Naive B cell (primary cell): Measurements from ENCODE around the gene CD247. TPM values are rescaled to one million over a fixed set of nuclear protein-coding genes. Genes with fewer than 3 reads are reported as not detected.

ENCODE experiments used
- ATAC-seq, 2 donors: fragments of 150-1000 bp; cut with Tn5 transposase; 2 replicates each; pipeline ENCODE4 v1.10.0; 2021; ENCODE audit warnings: low read depth in 2 of 2, mild to moderate bottlenecking in 2 of 2, moderate library complexity in 2 of 2
- DNase-seq: peaks from one replicate; pipeline ENCODE4 v3.0.0; 2022
- H3K27ac Mint-ChIP-seq, 6 donors: one replicate each; pipeline ENCODE4 v1.8.0; 2020 to 2022; ENCODE audit warnings: mild to moderate bottlenecking in 6 of 6, mixed read lengths in 6 of 6, moderate library complexity in 5 of 6, inconsistent platforms in 2 of 6
- H3K27me3 Mint-ChIP-seq, 3 donors: one replicate each; pipeline ENCODE4 v1.8.0; 2021 to 2022; ENCODE audit warnings: mixed read lengths in 3 of 3, mild to moderate bottlenecking in 1 of 3
- H3K36me3 Mint-ChIP-seq, 2 donors: one replicate each; pipeline ENCODE4 v1.8.0; 2020 to 2022; ENCODE audit warnings: mixed read lengths in 2 of 2, inconsistent platforms in 1 of 2, mild to moderate bottlenecking in 1 of 2
- H3K4me1 Mint-ChIP-seq, 3 donors: one replicate each; pipeline ENCODE4 v1.8.0; 2020 to 2022; ENCODE audit warnings: mixed read lengths in 3 of 3, inconsistent platforms in 1 of 3, mild to moderate bottlenecking in 1 of 3, moderate library complexity in 1 of 3
- H3K4me3 Mint-ChIP-seq, 8 donors: one replicate each; pipeline ENCODE4 v1.8.0; 2020 to 2022; ENCODE audit warnings: mild to moderate bottlenecking in 8 of 8, mixed read lengths in 8 of 8, moderate library complexity in 8 of 8, inconsistent platforms in 2 of 8
- H3K9me3 Mint-ChIP-seq, 7 donors: one replicate each; pipeline ENCODE4 v1.8.0; 2020 to 2022; ENCODE audit warnings: mixed read lengths in 7 of 7, mild to moderate bottlenecking in 5 of 7, inconsistent platforms in 2 of 7, moderate library complexity in 1 of 7
- polyA plus RNA-seq, 6 donors: library from polyadenylated mRNA; unstranded; fragments of 300-500 nt; fragmentation: Illumina TruSeq; gene quantifications; one replicate each; pipeline ENCODE4 v1.2.3, GENCODE V29; 2021; ENCODE audit warnings: low read depth in 6 of 6

Gene CD247
- polyA plus RNA-seq, 6 donors from 2014 or later = 1.2 to 4.5 (median 2.4) TPM

- Mint-ChIP-seq H3K36me3 (no peaks in the 10 kb centered on the region), H3K27ac (peak overlapping the region in 1 of 6 donors; percentile 26), H3K4me3 (no peak overlapping the region), H3K9me3 (no peaks in the 10 kb centered on the region), H3K4me1 (peaks cover 0 to 6% (median 4%) of the 10 kb centered on the region in 3 donors), H3K27me3 (peaks cover 5 to 15% (median 9%) of the 10 kb centered on the region in 3 donors)
- no peak for DNase-seq
- ATAC-seq = no peak
These were observed 48.9 kb downstream of the CD247 start for GRCh38 chr1:167469280-167469965.

GRCh38 chr1:167467752-167468151 lies 50.6 kb downstream of the CD247 start:
- Mint-ChIP-seq H3K27ac (peak overlapping the region in 1 of 6 donors; percentile 14), H3K9me3 (no peaks in the 10 kb centered on the region), H3K4me1 (no peaks in the 10 kb centered on the region), H3K4me3 (no peak overlapping the region), H3K27me3 (peaks cover 0 to 12% (median 0%) of the 10 kb centered on the region in 3 donors), H3K36me3 (no peaks in the 10 kb centered on the region)
- no peak for ATAC-seq
- DNase-seq = no peak

GRCh38 chr1:167467126-167467710 lies 51.1 kb downstream of the CD247 start:
- DNase-seq = no peak
- ATAC-seq = no peak
- H3K4me3 Mint-ChIP-seq = no peak overlapping the region
- H3K9me3 Mint-ChIP-seq = no peaks in the 10 kb centered on the region
- H3K36me3 Mint-ChIP-seq = no peaks in the 10 kb centered on the region
- peaks cover 0 to 13% (median 0%) of the 10 kb centered on the region in 3 donors for H3K27me3 Mint-ChIP-seq
- peak overlapping the region in 1 of 6 donors; percentile 14 for H3K27ac Mint-ChIP-seq
- H3K4me1 Mint-ChIP-seq = no peaks in the 10 kb centered on the region

- Mint-ChIP-seq H3K4me3 (no peak overlapping the region), H3K27me3 (peaks cover 0 to 13% (median 0%) of the 10 kb centered on the region in 3 donors), H3K9me3 (no peaks in the 10 kb centered on the region), H3K36me3 (no peaks in the 10 kb centered on the region), H3K27ac (peak overlapping the region in 1 of 6 donors; percentile 44), H3K4me1 (no peaks in the 10 kb centered on the region)
- ATAC-seq (no peak), DNase-seq (no peak)
These were observed 52.6 kb downstream of the CD247 start for GRCh38 chr1:167465743-167466142.

- Mint-ChIP-seq H3K9me3 (no peaks in the 10 kb centered on the region), H3K27ac (no peak overlapping the region), H3K27me3 (peaks cover 0 to 13% (median 0%) of the 10 kb centered on the region in 3 donors), H3K4me1 (no peaks in the 10 kb centered on the region), H3K4me3 (peak overlapping the region in 1 of 8 donors; percentile 72), H3K36me3 (no peaks in the 10 kb centered on the region)
- ATAC-seq (no peak), DNase-seq (no peak)
These were observed 53.3 kb downstream of the CD247 start for GRCh38 chr1:167465018-167465417.

- DNase-seq = no peak
- no peak overlapping the region for H3K4me3 Mint-ChIP-seq
- no peak overlapping the region for H3K27ac Mint-ChIP-seq
- no peaks in the 10 kb centered on the region for H3K9me3 Mint-ChIP-seq
- H3K27me3 Mint-ChIP-seq = peaks cover 0 to 11% (median 4%) of the 10 kb centered on the region in 3 donors
- no peaks in the 10 kb centered on the region for H3K36me3 Mint-ChIP-seq
- no peaks in the 10 kb centered on the region for H3K4me1 Mint-ChIP-seq
- ATAC-seq = no peak
These were observed 54.3 kb downstream of the CD247 start for GRCh38 chr1:167463875-167464575.

GRCh38 chr1:167463080-167463479 lies 55.2 kb downstream of the CD247 start:
- DNase-seq (no peak), ATAC-seq (no peak)
- Mint-ChIP-seq H3K27me3 (peaks cover 0 to 14% (median 4%) of the 10 kb centered on the region in 3 donors), H3K9me3 (no peaks in the 10 kb centered on the region), H3K4me1 (no peaks in the 10 kb centered on the region), H3K27ac (peak overlapping the region in 1 of 6 donors; percentile 33), H3K4me3 (no peak overlapping the region), H3K36me3 (no peaks in the 10 kb centered on the region)

- no peak for ATAC-seq
These were observed 56.0 kb downstream of the CD247 start for GRCh38 chr1:167462341-167462740.

GRCh38 chr1:167460836-167461235 lies 57.5 kb downstream of the CD247 start:
- DNase-seq = no peak
- no peak overlapping the region for H3K4me3 Mint-ChIP-seq
- H3K27me3 Mint-ChIP-seq = peaks cover 0 to 20% (median 9%) of the 10 kb centered on the region in 3 donors
- H3K27ac Mint-ChIP-seq = no peak overlapping the region
- no peak for ATAC-seq
- H3K9me3 Mint-ChIP-seq = no peaks in the 10 kb centered on the region
- H3K4me1 Mint-ChIP-seq = peaks cover 5 to 8% (median 7%) of the 10 kb centered on the region in 3 donors
- H3K36me3 Mint-ChIP-seq = no peaks in the 10 kb centered on the region

More at GRCh38 chr1:167462341-167462740, 56.0 kb downstream of the CD247 start:
- H3K4me3 Mint-ChIP-seq = no peak overlapping the region
- H3K9me3 Mint-ChIP-seq = no peaks in the 10 kb centered on the region
- no peak for DNase-seq
- H3K4me1 Mint-ChIP-seq = no peaks in the 10 kb centered on the region
- H3K27me3 Mint-ChIP-seq = peaks cover 0 to 18% (median 9%) of the 10 kb centered on the region in 3 donors
- no peaks in the 10 kb centered on the region for H3K36me3 Mint-ChIP-seq
- peak overlapping the region in 1 of 6 donors; percentile 31 for H3K27ac Mint-ChIP-seq

- Mint-ChIP-seq H3K27ac (peak overlapping the region in 1 of 6 donors; percentile 11), H3K9me3 (no peaks in the 10 kb centered on the region), H3K4me3 (peak overlapping the region in 1 of 8 donors; percentile 82), H3K27me3 (peaks cover 0 to 19% (median 9%) of the 10 kb centered on the region in 3 donors), H3K4me1 (peaks cover 5 to 13% (median 11%) of the 10 kb centered on the region in 3 donors), H3K36me3 (no peaks in the 10 kb centered on the region)
- DNase-seq = no peak
- ATAC-seq = no peak
These were observed 60.3 kb downstream of the CD247 start for GRCh38 chr1:167457936-167458584.

- Mint-ChIP-seq H3K27me3 (peaks cover 0 to 14% (median 9%) of the 10 kb centered on the region in 3 donors), H3K36me3 (no peaks in the 10 kb centered on the region), H3K9me3 (no peaks in the 10 kb centered on the region), H3K4me1 (peaks cover 5 to 13% (median 11%) of the 10 kb centered on the region in 3 donors), H3K27ac (peak overlapping the region in 3 of 6 donors; percentile 5 to 85 (median 7)), H3K4me3 (peak overlapping the region in 7 of 8 donors; percentile 2 to 89 (median 82))
- no peak for ATAC-seq
- no peak for DNase-seq
These were observed 61.4 kb downstream of the CD247 start for GRCh38 chr1:167456926-167457325.

GRCh38 chr1:167456524-167456923 lies 61.8 kb downstream of the CD247 start:
- Mint-ChIP-seq H3K4me3 (peak overlapping the region; percentile 82 to 93 (median 88)), H3K27me3 (peaks cover 0 to 14% (median 9%) of the 10 kb centered on the region in 3 donors), H3K4me1 (peaks cover 5 to 13% (median 11%) of the 10 kb centered on the region in 3 donors), H3K9me3 (no peaks in the 10 kb centered on the region), H3K36me3 (no peaks in the 10 kb centered on the region), H3K27ac (peak overlapping the region in 3 of 6 donors; percentile 10 to 85 (median 24))
- DNase-seq (no peak), ATAC-seq (no peak)
